Iris pigment epithelial cell (primary cell): ENCODE measurements around the gene FAM83G.
A peak's percentile ranks its signal among the peaks of the same experiment; 100 is the strongest.

ENCODE experiments used
- DNase-seq: peaks from one replicate; pipeline ENCODE4 v3.0.0-alpha.2; 2011; ENCODE audit warnings: low read depth

FAM83G gene

GRCh38 chr17:19009970-19010369 lies 5.4 kb upstream of the FAM83G start:
- no peak for DNase-seq

GRCh38 chr17:19006698-19007097 lies 2.1 kb upstream of the FAM83G start:
- no peak for DNase-seq

DNA sequence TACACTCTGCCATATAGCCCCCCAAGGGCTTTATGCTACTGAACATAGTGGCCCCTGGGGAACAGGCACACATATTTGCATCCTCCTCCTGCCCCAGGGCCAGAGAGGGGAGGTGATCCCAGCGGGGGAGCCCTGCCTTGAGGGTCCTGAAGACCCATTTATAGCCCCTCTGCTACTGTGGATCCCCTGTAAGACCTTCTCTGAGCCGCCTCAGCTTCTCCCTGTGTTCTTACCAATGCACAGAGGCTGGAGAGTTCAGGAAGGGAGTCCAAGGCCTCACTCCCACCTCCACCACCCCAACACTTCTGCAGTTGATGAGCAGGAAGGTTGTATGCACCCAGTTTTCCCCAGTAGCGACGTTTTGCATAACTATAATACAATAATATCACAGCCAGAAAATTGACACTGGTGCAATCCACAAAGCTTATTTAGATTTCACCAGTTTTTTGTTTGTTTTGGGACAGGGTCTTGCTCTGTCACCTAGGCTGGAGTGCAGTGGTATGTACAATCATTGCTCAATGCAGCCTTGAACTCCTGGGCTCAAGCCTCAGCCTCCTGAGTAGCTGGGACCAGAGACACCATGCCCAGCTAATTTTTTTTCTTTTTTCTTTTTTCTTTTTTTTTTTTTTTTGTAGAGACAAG lies 1.3 kb upstream of the FAM83G start:
- DNase-seq = no peak

GRCh38 chr17:19005137-19005773 lies 691 bp upstream of the FAM83G start:
- no peak for DNase-seq

DNA sequence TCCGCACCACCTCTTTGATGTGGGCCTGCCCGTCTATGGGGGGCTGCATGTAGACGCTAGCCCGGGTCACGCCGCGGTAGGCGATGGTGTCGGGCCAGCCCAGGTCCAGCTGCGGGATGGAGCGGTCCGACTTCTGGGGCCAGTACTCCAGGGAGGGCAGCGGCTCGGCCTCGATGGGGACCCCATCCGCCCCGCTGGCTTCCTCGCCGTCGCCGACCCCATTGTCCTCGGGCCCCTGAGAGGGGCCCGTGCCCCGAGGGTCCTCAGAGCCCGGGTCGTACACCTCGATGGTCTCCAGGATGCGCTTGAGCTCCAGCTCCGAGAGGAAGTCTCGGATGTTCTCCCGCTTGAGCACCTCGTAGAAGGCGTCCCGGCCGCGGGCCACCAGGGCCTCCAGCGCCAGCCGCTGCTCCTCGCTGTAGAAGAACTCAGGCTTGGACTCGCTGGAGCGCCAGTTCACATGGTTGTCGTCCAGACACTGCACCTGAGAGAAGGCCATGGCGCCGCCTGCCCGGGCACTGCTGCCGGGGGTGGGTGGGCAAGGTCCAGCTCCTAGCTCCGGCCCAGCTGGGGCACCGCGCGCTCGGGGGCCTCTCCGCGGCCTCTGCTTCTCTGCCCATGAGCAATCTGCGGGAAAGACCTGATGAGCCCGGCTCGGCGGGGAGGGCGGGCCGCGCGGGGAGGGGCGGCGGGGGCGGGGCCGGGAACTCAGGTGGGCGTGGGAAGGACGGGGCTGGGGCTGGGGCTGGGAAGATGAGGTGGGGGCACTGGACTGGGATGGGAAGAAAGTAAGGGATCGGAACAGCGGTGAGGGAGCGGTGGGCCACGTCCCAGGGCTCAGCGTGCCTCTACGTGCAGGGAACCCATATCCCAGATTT lies 782 bp downstream of the FAM83G start:
- DNase-seq = peak; percentile 44

- DNase-seq = peak; percentile 74
Measured at GRCh38 chr17:19002805-19003542, 1.6 kb downstream of the FAM83G start.

DNA sequence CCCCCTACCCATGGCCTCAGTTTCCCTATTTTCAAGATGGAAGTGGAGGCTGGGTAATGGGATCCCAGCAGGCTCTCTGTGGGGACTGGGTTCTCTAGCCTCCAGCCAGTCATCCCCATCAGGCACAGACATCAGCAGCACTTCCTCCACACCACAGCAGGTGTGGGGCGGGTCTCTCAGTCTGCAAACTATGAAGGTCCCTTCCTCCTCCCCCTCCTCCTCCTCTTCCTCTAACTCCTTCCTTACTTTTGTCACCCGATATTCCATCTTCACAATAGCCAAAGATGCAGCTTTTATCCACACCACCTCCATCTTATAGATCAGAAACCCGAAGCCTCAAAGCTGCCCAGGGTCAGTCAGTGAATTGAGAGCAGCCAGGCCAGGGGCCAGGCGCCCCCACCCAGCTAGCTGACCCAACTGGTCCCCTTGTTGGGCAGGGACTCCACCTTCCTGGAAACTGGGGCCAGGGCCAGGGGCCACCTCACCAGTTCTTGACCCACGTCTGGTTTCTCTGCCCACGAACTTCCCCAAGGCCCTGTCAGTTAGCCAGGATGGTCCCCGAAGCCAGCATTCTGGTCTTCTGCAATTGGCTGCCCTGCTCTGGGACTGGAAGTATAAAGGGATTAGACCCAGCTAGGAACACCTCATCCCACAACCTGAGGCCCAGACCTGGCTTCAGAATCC lies 2.5 kb downstream of the FAM83G start:
- peak; percentile 9 for DNase-seq

DNA sequence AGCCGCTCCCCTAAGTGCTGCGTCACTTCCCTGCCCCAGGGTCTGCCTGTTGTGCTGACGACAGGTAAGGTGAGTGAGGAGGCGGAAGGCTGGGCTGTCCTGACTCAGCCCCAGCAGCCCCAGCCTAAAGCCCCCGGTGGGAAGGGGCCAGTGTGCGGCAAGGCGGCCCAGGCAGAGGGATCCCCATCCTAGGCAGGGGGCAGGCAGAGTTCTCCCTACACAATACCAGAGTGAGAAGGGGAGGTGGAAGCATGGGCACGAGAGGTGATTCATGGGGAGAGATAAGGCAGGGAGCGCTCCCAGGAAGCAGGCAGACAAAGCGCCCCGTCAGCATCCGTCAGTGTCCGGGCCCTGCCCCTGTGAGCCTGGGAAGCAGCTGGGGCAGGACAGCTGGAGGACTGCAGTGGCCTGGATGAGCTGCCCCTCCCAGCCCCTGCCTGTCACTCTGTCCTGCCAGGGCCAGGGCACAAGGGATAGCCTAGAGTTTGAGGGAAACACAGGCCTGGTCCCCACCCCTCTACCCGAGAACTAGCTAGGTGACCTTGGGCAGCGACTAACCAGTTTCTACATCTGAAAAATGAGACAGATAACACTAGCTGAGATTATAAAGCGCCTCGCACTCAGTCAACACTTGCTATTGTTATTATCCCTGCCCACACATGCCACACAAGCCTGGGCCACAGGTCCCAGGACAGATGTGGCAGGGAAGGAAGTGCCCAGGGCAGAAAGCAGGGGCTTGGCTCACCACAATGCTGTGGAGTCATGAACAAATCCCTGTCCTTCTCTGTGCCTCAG lies 3.8 kb downstream of the FAM83G start:
- peak; percentile 79 for DNase-seq

- no peak for DNase-seq
Measured at GRCh38 chr17:18999911-19000310, 4.7 kb downstream of the FAM83G start.

DNA sequence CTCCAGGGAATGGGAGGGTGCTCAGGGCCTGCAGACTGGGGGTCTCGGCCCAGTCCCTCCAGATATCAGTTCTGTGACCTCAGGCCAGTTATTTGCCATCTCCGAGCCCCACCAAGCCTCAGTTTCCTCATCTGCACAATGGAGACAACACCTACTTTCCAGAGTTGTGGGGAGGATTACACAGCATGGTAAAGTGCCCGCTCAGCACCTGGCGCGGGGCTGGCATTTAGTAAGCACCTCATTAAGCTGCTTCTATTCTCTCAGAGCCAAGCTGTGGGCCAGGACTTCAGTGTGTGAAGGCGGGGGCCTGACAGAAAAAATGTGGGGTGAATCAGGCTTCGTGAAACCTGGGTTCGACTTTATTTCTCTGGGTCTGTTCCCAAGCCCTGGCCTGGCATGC lies 5.2 kb downstream of the FAM83G start:
- DNase-seq = no peak

GRCh38 chr17:18997650-18998196 lies 6.8 kb downstream of the FAM83G start:
- DNase-seq = no peak

DNA sequence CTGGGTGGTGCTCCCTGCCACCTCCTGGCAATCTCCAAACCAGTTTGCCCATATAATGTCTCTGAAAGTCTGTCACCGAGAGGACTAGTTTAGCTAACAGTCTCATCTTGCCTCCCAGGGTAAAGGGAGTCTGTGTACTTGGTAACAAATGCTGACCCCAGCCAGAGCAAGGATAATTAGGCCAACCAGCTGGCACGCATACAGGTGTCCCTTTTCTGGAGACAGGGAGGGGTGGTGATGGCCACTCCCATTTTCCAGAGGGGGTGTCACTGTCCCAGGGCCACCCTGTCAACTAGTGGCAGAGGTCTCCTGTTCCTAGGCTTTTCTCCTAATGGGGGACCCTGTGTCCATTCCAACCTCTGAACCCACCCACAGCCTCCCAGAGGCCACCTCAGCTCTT lies 8.1 kb downstream of the FAM83G start:
- DNase-seq = no peak

GRCh38 chr17:18995220-18995619 lies 9.3 kb downstream of the FAM83G start:
- DNase-seq = no peak

- DNase-seq = no peak
Measured at GRCh38 chr17:18994631-18995030, 9.9 kb downstream of the FAM83G start.

GRCh38 chr17:18993905-18994526 lies 10.5 kb downstream of the FAM83G start:
- peak; percentile 90 for DNase-seq

DNA sequence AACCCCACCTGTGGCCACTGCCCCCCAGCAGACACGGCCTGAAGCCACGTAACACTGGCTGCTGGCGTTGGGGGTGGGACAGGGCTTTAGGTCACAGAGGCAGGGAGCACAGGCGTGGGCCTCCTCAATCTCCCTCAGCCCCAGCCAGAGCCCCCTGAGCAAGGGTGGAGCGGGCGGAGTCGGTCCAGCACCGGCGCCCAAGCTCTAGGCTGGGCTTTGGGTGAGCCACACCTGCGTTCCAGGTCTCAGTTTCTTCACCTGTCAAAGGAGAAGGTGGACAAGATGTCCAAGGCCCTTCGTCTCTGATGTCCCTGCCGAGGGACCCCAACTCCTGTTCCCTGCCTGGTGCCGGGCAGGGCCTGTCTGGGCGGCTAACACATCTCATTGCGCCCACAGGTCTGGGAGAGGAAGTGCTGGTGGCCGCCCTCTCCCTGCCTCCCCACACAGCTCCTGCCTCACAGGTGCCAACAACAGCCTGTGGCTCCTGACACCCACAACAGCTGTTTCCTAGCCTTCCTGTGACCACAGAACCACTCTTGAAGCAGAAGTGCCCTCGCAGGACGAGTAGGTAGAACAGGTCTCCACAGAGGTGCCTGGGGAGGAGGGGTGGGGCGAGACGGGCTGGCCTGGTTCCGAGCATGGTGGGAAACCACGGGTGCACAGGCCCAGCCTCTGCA lies 12.0 kb downstream of the FAM83G start:
- DNase-seq = no peak

DNA sequence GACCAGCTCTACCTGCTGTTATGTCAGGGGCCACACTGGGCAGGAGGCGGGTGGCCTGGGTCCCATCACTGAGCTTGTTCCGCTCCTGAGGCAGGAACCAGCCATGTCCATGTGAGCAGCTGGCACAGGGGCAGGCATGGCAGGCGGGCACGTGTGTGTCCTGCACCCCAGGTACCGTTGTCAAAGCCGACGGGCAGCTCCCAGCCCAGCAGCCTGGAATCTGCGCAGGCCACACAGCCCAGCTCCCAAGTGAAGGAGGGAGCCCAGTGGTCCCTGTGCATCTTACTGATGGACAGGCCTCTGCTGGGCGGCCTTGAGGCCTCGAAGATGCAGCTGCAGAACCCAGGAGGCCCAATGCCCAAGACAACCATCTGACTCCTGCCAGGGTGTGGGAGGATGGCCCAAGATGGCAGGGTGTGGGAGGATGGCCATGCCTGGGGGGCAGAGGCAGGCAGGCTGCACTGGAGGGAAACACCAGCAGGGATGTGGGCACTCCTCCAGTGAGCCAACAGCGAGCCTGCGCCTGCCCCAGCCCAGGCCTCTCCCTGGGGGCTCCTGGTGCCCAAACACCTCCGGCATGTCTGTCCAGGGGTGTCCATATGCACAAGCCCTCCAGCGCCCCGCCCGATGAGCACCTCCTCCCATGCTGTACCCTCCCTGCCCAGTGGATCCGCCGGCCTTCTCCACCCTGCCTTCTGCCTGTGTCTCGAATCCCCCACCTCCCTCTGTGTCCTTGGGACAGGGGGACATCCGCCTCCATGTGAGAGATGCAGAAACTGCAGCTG lies 12.8 kb downstream of the FAM83G start:
- DNase-seq = no peak

DNA sequence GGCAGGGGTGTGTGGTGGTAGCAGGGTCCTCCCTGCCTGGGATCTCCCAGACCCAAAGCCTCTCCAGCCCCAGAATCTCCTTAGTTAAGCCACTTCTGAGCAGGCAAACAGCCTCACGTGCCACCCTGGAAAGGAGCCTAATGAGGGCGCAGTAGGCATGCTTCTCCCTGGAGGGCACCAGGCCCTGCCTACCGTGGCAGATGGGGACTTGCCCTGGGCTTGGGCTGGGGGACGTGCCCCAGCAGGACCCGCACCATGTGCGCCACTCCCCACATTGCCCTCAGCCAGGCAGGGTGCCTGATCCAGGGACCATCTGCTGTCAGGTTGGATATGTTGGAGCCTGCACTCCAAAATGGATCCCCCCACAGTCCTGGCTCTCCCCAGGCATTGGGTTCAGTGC lies 14.2 kb downstream of the FAM83G start:
- no peak for DNase-seq
